Measurements from ENCODE around the gene IGFALS. TPM values are rescaled to one million over a fixed set of nuclear protein-coding genes. Genes with fewer than 3 reads are reported as not detected.

The IGFALS gene
- total RNA-seq, 3 donors from 2014 or later = 0.51 to 1.9 (median 1.8) TPM

- H3K4me1 ChIP-seq (ENCODE audit: low read depth) = peaks cover 17% of the 10 kb centered on the region
- DNase-seq (peak in 1 of 3 donors; percentile 63), ATAC-seq (peak; percentile 50)
- no peaks in the 10 kb centered on the region for H3K9me3 ChIP-seq
- H3K36me3 ChIP-seq (ENCODE audit: low read depth) = peaks cover 9% of the 10 kb centered on the region
- H3K4me3 ChIP-seq = peak overlapping the region; percentile 69
- intact Hi-C loops (cut with DNase I, micrococcal nuclease) = no loop called here
- TF ChIP-seq CTCF (IDR thresholded peaks at IDR 0.05) = peak; percentile 10
Measured at GRCh38 chr16:1781758-1782407, 11.6 kb downstream of the IGFALS start.

GRCh38 chr16:1781254-1781653 lies 12.3 kb downstream of the IGFALS start:
- DNase-seq (peak in 1 of 3 donors; percentile 36), ATAC-seq (no peak)
- no peaks in the 10 kb centered on the region for H3K9me3 ChIP-seq
- intact Hi-C loops (cut with DNase I, micrococcal nuclease) = no loop called here
- H3K36me3 ChIP-seq (ENCODE audit: low read depth) = peaks cover 9% of the 10 kb centered on the region
- peak overlapping the region; percentile 69 for H3K4me3 ChIP-seq
- H3K4me1 ChIP-seq (ENCODE audit: low read depth) = peaks cover 17% of the 10 kb centered on the region
- TF ChIP-seq CTCF (IDR thresholded peaks at IDR 0.05) = no peak

- Histone ChIP-seq H3K36me3 (ENCODE audit: low read depth) (peaks cover 9% of the 10 kb centered on the region), H3K9me3 (no peaks in the 10 kb centered on the region), H3K4me1 (ENCODE audit: low read depth) (peaks cover 17% of the 10 kb centered on the region), H3K4me3 (no peak overlapping the region)
- intact Hi-C loops (cut with DNase I, micrococcal nuclease) = no loop called here
- ATAC-seq (no peak), DNase-seq (peak in 1 of 3 donors; percentile 14)
- TF ChIP-seq CTCF (IDR thresholded peaks at IDR 0.05) = no peak
Measured at GRCh38 chr16:1780677-1781072, 12.8 kb downstream of the IGFALS start.

GRCh38 chr16:1779741-1780676 lies 13.5 kb downstream of the IGFALS start:
- TF ChIP-seq CTCF (IDR thresholded peaks at IDR 0.05) = no peak
- DNase-seq = peak in 1 of 3 donors; percentile 33
- no peak for ATAC-seq
- H3K4me3 ChIP-seq = no peak overlapping the region
- peaks cover 18% of the 10 kb centered on the region for H3K4me1 ChIP-seq (ENCODE audit: low read depth)
- peaks cover 9% of the 10 kb centered on the region for H3K36me3 ChIP-seq (ENCODE audit: low read depth)
- H3K9me3 ChIP-seq = no peaks in the 10 kb centered on the region
- intact Hi-C loops (cut with DNase I, micrococcal nuclease) = no loop called here

- ATAC-seq (no peak), DNase-seq (no peak)
- Histone ChIP-seq H3K9me3 (no peaks in the 10 kb centered on the region), H3K4me1 (ENCODE audit: low read depth) (peaks cover 25% of the 10 kb centered on the region), H3K4me3 (no peak overlapping the region), H3K36me3 (ENCODE audit: low read depth) (peaks cover 9% of the 10 kb centered on the region)
- TF ChIP-seq CTCF (IDR thresholded peaks at IDR 0.05) = no peak
- intact Hi-C loops (cut with DNase I, micrococcal nuclease) = no loop called here
Measured at GRCh38 chr16:1779234-1779701, 14.2 kb downstream of the IGFALS start.
